Stomach (tissue), 9 donors: ENCODE results near the gene DDX25. TPM values are rescaled to one million over a fixed set of nuclear protein-coding genes. Genes with fewer than 3 reads are reported as not detected.

Experiments
- DNase-seq, 2 donors: peaks; one replicate each; pipeline versions ENCODE4 v3.0.0 to v3.0.0-alpha.2; 2013 to 2019
- H3K27ac ChIP-seq, 5 donors: fragments of 200-600 bp in 4 of 5; sonication (generic) in 4 of 5; one replicate each; pipeline ENCODE4 v1.5.1; 2013 to 2019; ENCODE audit warnings: mild to moderate bottlenecking in 1 of 5, moderate library complexity in 1 of 5
- H3K27me3 ChIP-seq, 3 donors: fragments of 200-600 bp; sonication (generic); one replicate each; pipeline ENCODE4 v1.5.1; 2017 to 2019; ENCODE audit warnings: mixed run types in 1 of 3
- H3K36me3 ChIP-seq, 4 donors: fragments of 200-600 bp; sonication (generic); 1 replicate in 3 of 4; 2 replicates in 1 of 4; pipeline ENCODE4 v1.5.1; 2016 to 2019
- H3K4me1 ChIP-seq, 4 donors: fragments of 200-600 bp; sonication (generic); one replicate each; pipeline ENCODE4 v1.5.1; 2016 to 2019
- H3K4me3 ChIP-seq, 4 donors: fragments of 200-600 bp; sonication (generic) in 3 of 4; one replicate each; pipeline ENCODE4 v1.5.1; 2016 to 2019; ENCODE audit warnings: mild to moderate bottlenecking in 1 of 4
- H3K9me3 ChIP-seq, 4 donors: fragments of 200-600 bp; sonication (generic); one replicate each; pipeline ENCODE4 v1.5.1; 2016 to 2019
- CTCF ChIP-seq, 7 experiments: fragments of 450-650 bp in 4 of 7; fragments of 200-600 bp in 3 of 7; sonication (generic) in 3 of 7; IDR thresholded peaks; one replicate each; pipeline ENCODE4 v1.5.1; 2016 to 2019; ENCODE audit warnings: antibody characterized with exemption in 7 of 7, control low read depth in 2 of 7, mild to moderate bottlenecking in 1 of 7
- EP300 ChIP-seq: sonication (generic); formaldehyde crosslinking; IDR thresholded peaks from one replicate; pipeline ENCODE4 v1.6.1; 2017; ENCODE audit warnings: antibody characterized with exemption
- POLR2A ChIP-seq, 4 donors: fragments of 450-650 bp; IDR thresholded peaks; one replicate each; pipeline ENCODE4 v1.6.1; 2016; ENCODE audit warnings: antibody characterized with exemption in 4 of 4, control low read depth in 2 of 4, mild to moderate bottlenecking in 1 of 4, moderate library complexity in 1 of 4
- POLR2AphosphoS5 ChIP-seq, 3 donors: sonication (generic); formaldehyde crosslinking; IDR thresholded peaks; one replicate each; pipeline ENCODE4 v1.6.1; 2016; ENCODE audit warnings: antibody characterized with exemption in 3 of 3
- WGBS, 5 donors: extraction: QIAGEN DNeasy Blood & Tissue Kit in 3 of 5; methylation state at CpG; one replicate each; pipeline versions ENCODE4 v1.1.5 to v1.1.7; 2013 to 2018; 5-methylcytosine and 5-hydroxymethylcytosine counted together
- intact Hi-C: fragments of 100-400 bp; cut with DNase I; formaldehyde crosslinking; loops from one replicate; pipeline ENCODE4 v1.15.1; 2023; ENCODE audit warnings: low total_unique reads
- polyA plus RNA-seq, 3 donors: library from polyadenylated mRNA; stranded (reverse); fragments of 200-250 nt; gene quantifications; one replicate each; pipeline ENCODE4 v1.2.3, GENCODE V29; 2013
- total RNA-seq, 5 donors: library from RNA; depleted of rRNA; stranded (reverse); fragments of >200 nt; gene quantifications; one replicate each; pipeline versions ENCODE4 v1.1.0 to v1.2.3, GENCODE V29; 2014 to 2016
- donor health status: healthy with polysubstance abuse.
- donor health status: Bipolar disorder and iron deficiency.
- donor health status: healthy.

DDX25 gene
- total and polyA plus RNA-seq, 8 donors, result under 0.01 to 1.0 (median 0.30) TPM; not detected in 3

DNA sequence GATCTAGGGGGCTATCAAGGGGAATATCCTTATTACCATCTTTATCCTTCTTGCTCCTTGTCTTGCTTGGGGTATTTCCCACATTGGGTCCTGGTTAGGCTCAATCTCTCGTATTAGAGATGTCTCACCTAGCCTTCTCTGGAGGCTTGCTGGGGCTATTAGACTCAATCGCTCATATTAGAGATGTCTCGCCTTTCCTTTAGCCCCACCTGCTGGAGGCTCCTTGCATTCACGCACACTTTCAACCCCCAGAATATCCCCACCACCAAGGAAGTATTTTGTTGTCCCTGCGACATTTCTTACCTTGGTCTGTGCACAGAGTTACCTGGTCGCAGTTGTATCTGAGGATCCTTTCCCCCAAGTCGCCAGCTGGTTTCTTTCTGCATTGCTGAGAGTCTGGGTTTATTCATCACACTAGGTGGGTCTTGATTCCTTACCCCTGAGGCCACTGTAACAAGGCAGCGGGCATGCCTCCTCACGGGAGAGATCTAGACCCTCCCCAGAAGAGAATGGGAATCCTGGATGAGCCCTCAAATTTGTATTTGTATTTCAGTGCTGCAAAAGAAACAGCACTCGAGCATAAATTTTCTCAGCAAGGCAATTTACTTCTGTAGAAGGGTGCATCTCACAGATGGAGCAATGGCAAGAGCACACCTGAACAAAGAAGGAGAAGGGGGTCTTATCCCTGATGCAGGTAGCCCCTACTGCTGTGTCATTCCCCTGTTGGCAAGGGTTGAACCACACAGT, 32.7 kb upstream of the DDX25 start:
- Histone ChIP-seq H3K4me3 (no peak overlapping the region), H3K9me3 (peaks cover 0 to 8% (median 0%) of the 10 kb centered on the region in 4 donors), H3K36me3 (no peaks in the 10 kb centered on the region), H3K4me1 (peaks cover 0 to 6% (median 0%) of the 10 kb centered on the region in 4 donors), H3K27me3 (no peaks in the 10 kb centered on the region), H3K27ac (no peak overlapping the region)
- intact Hi-C loops, result no loop called here
- TF ChIP-seq CTCF (IDR thresholded peaks at IDR 0.05), result peak in 4 of 7 experiments; percentile 16 to 49 (median 29)
- no peak for TF ChIP-seq POLR2AphosphoS5 (IDR thresholded peaks at IDR 0.05)
- DNase-seq, result peak; percentile 34 to 37
- WGBS, 5 donors, result 69 to 76% (median 73%) methylated on average over 10 of the region's 10 CpGs

- TF ChIP-seq CTCF (IDR thresholded peaks at IDR 0.05) (no peak), POLR2AphosphoS5 (IDR thresholded peaks at IDR 0.05) (no peak), POLR2A (IDR thresholded peaks at IDR 0.05) (no peak), EP300 (no peak)
- intact Hi-C loops, result no loop called here
- no peak for DNase-seq
- H3K27me3 ChIP-seq, result no peaks in the 10 kb centered on the region
- H3K4me3 ChIP-seq, result no peak overlapping the region
- peaks cover 0 to 6% (median 0%) of the 10 kb centered on the region in 4 donors for H3K4me1 ChIP-seq
- no peaks in the 10 kb centered on the region for H3K36me3 ChIP-seq
- peaks cover 0 to 8% (median 0%) of the 10 kb centered on the region in 4 donors for H3K9me3 ChIP-seq
- no peak overlapping the region for H3K27ac ChIP-seq
These were observed 32.2 kb upstream of the DDX25 start for GRCh38 chr11:125872138-125872491.

- H3K27me3 ChIP-seq, result no peaks in the 10 kb centered on the region
- H3K9me3 ChIP-seq, result peaks cover 0 to 8% (median 0%) of the 10 kb centered on the region in 4 donors
- no peak for DNase-seq
- no peak overlapping the region for H3K4me3 ChIP-seq
- no peaks in the 10 kb centered on the region for H3K36me3 ChIP-seq
- H3K4me1 ChIP-seq, result peaks cover 0 to 6% (median 0%) of the 10 kb centered on the region in 4 donors
- WGBS, 5 donors, result 72 to 78% (median 77%) methylated on average over 15 to 20 of the region's 20 CpGs
- no peak overlapping the region for H3K27ac ChIP-seq
- intact Hi-C loops, result no loop called here
- TF ChIP-seq POLR2A (IDR thresholded peaks at IDR 0.05), result no peak
- no peak for TF ChIP-seq CTCF (IDR thresholded peaks at IDR 0.05)
- TF ChIP-seq POLR2AphosphoS5 (IDR thresholded peaks at IDR 0.05), result no peak
- no peak for TF ChIP-seq EP300
These were observed 30.3 kb upstream of the DDX25 start for GRCh38 chr11:125873881-125874555.

GRCh38 chr11:125874556-125875124, 29.7 kb upstream of the DDX25 start:
- Histone ChIP-seq H3K27ac (no peak overlapping the region), H3K9me3 (peaks cover 0 to 8% (median 0%) of the 10 kb centered on the region in 4 donors), H3K36me3 (no peaks in the 10 kb centered on the region), H3K4me1 (peaks cover 0 to 6% (median 0%) of the 10 kb centered on the region in 4 donors), H3K27me3 (no peaks in the 10 kb centered on the region), H3K4me3 (no peak overlapping the region)
- WGBS, 5 donors, result 10 to 13% (median 10%) methylated on average over 8 of the region's 8 CpGs
- intact Hi-C loops, result loop anchor here (5.0 kb wide), 1 partner anchor 252 kb away; no protein-coding TSS in a partner anchor
- DNase-seq, result peak; percentile 48 to 88
- no peak for TF ChIP-seq EP300
- TF ChIP-seq CTCF (IDR thresholded peaks at IDR 0.05), result peak in 5 of 7 experiments; percentile 55 to 79 (median 66)
- TF ChIP-seq POLR2AphosphoS5 (IDR thresholded peaks at IDR 0.05), result no peak
- TF ChIP-seq POLR2A (IDR thresholded peaks at IDR 0.05), result no peak
